Stimulated activated CD4-positive, alpha-beta T cell treated with anti-CD3 and anti-CD28 coated beads, Interleukin-1b, Interleukin-23, amount 100 ng/mL, for 4 hours (primary cell): ENCODE results near the gene CIAO1.
"Not testable (repeated sequence)": the region's sequence is repeated elsewhere in the genome, so short reads cannot be mapped to it uniquely, and the experiment has no call there.

ENCODE experiments used
- DNase-seq, 2 donors: peaks; one replicate each; pipeline ENCODE4 v3.0.0-alpha.2; 2020; ENCODE audit warnings: low read depth in 2 of 2

CIAO1 gene

GRCh38 chr2:96276787-96277499, 10.9 kb downstream of the CIAO1 start:
- DNase-seq, result no peak

- DNase-seq, result no peak
Measured at GRCh38 chr2:96287273-96287856, 21.3 kb downstream of the CIAO1 start.

GRCh38 chr2:96291751-96292150, 25.7 kb downstream of the CIAO1 start:
- DNase-seq, result no peak

- not testable (repeated sequence) for DNase-seq
Measured at GRCh38 chr2:96294271-96294670, 28.2 kb downstream of the CIAO1 start.

GRCh38 chr2:96296925-96297324, 30.9 kb downstream of the CIAO1 start:
- no peak for DNase-seq

- no peak for DNase-seq
Measured at GRCh38 chr2:96301865-96302264, 35.8 kb downstream of the CIAO1 start.

GRCh38 chr2:96304606-96305005, 38.6 kb downstream of the CIAO1 start:
- DNase-seq, result no peak

GRCh38 chr2:96305091-96305978, 39.3 kb downstream of the CIAO1 start, which contains the start of gene SNRNP200:
Gene SNRNP200, minus strand, starts transcription at chr2:96305546. Its CDS starts 109 bp downstream, at chr2:96305437.
- peak; percentile 82 to 89 for DNase-seq

- peak in 1 of 2 donors; percentile 15 for DNase-seq
Measured at GRCh38 chr2:96305979-96306308, 39.9 kb downstream of the CIAO1 start.

- DNase-seq, result no peak
Measured at GRCh38 chr2:96306370-96306769, 40.3 kb downstream of the CIAO1 start.

- no peak for DNase-seq
Measured at GRCh38 chr2:96308248-96308647, 42.2 kb downstream of the CIAO1 start.

- DNase-seq, result no peak
Measured at GRCh38 chr2:96315005-96315399, 49.0 kb downstream of the CIAO1 start.

GRCh38 chr2:96315400-96316071, 49.5 kb downstream of the CIAO1 start:
- DNase-seq, result no peak

- no peak for DNase-seq
Measured at GRCh38 chr2:96316999-96317398, 51.0 kb downstream of the CIAO1 start.

- DNase-seq, result no peak
Measured at GRCh38 chr2:96317584-96317997, 51.6 kb downstream of the CIAO1 start.

GRCh38 chr2:96318723-96319122, 52.7 kb downstream of the CIAO1 start:
- no peak for DNase-seq

- DNase-seq, result no peak
Measured at GRCh38 chr2:96319396-96319795, 53.4 kb downstream of the CIAO1 start.

GRCh38 chr2:96320326-96320725, 54.3 kb downstream of the CIAO1 start:
- no peak for DNase-seq

- DNase-seq, result peak in 1 of 2 donors; percentile 23
Measured at GRCh38 chr2:96320728-96321622, 55.0 kb downstream of the CIAO1 start.
